ENCODE results near the gene SLC50A1. TPM values are rescaled to one million over a fixed set of nuclear protein-coding genes. Genes with fewer than 3 reads are reported as not detected.
"Not testable (repeated sequence)": the region's sequence is repeated elsewhere in the genome, so short reads cannot be mapped to it uniquely, and the experiment has no call there.

SLC50A1 gene
- total RNA-seq, 3 donors from 2014 or later (not counting 1 experiment from before 2014, with no cell fraction given), result 31.7 to 33.5 (median 32.7) TPM

- no peak overlapping the region for H3K27ac ChIP-seq (ENCODE audit: low read length)
Observed at GRCh38 chr1:155140630-155140953, 4.9 kb downstream of the SLC50A1 start.

GRCh38 chr1:155141749-155142148 lies 6.1 kb downstream of the SLC50A1 start:
- Mint-ChIP-seq H3K27me3 (ENCODE audit: low read depth in 2 of 2) (peaks cover 0 to 10% of the 10 kb centered on the region in 2 donors), H3K27ac (no peak overlapping the region), H3K4me1 (peaks cover 7 to 28% of the 10 kb centered on the region in 2 donors), H3K4me3 (no peak overlapping the region), H3K36me3 (no peaks in the 10 kb centered on the region), H3K9me3 (no peaks in the 10 kb centered on the region)
- Histone ChIP-seq H3K9me3 (ENCODE audit: control insufficient read depth, insufficient read depth, low read length) (no peaks in the 10 kb centered on the region), H3K4me1 (ENCODE audit: control insufficient read depth, insufficient read depth, low read length) (peaks cover 25% of the 10 kb centered on the region), H3K27ac (ENCODE audit: low read length) (no peak overlapping the region), H3K36me3 (ENCODE audit: control insufficient read depth, insufficient read depth, low read length) (no peaks in the 10 kb centered on the region), H3K27me3 (ENCODE audit: control insufficient read depth, insufficient read depth, low read length) (no peaks in the 10 kb centered on the region), H3K4me3 (ENCODE audit: low read length) (no peak overlapping the region)
- intact Hi-C loops (cut with micrococcal nuclease), result loop anchor here (2.0 kb wide), 1 partner anchor 15 kb away; the partner anchor contains the start of gene EFNA1
- 89% methylated on average over 6 of the region's 7 CpGs for WGBS (ENCODE audit: insufficient coverage)
- TF ChIP-seq CTCF (IDR thresholded peaks at IDR 0.05), result no peak
- DNase-seq (no peak), ATAC-seq (no peak)

More at GRCh38 chr1:155140630-155140953, 4.9 kb downstream of the SLC50A1 start:
- H3K9me3 ChIP-seq (ENCODE audit: control insufficient read depth, insufficient read depth, low read length), result no peaks in the 10 kb centered on the region
- 9% methylated on average over 11 of the region's 11 CpGs for WGBS (ENCODE audit: insufficient coverage)
- Mint-ChIP-seq H3K36me3 (no peaks in the 10 kb centered on the region), H3K27me3 (ENCODE audit: low read depth in 2 of 2) (peaks cover 0 to 4% of the 10 kb centered on the region in 2 donors), H3K4me1 (peaks cover 12 to 36% of the 10 kb centered on the region in 2 donors), H3K9me3 (no peaks in the 10 kb centered on the region), H3K4me3 (peak overlapping the region; percentile 96), H3K27ac (peak overlapping the region; percentile 97 to 99)
- DNase-seq (no peak), ATAC-seq (no peak)
- TF ChIP-seq CTCF (IDR thresholded peaks at IDR 0.05), result no peak
- H3K27me3 ChIP-seq (ENCODE audit: control insufficient read depth, insufficient read depth, low read length), result no peaks in the 10 kb centered on the region
- intact Hi-C loops (cut with micrococcal nuclease), result loop anchor here (2.0 kb wide), 1 partner anchor 14 kb away; the partner anchor contains the start of gene EFNA1
- H3K4me3 ChIP-seq (ENCODE audit: low read length), result peak overlapping the region; percentile 81
- no peaks in the 10 kb centered on the region for H3K36me3 ChIP-seq (ENCODE audit: control insufficient read depth, insufficient read depth, low read length)
- peaks cover 30% of the 10 kb centered on the region for H3K4me1 ChIP-seq (ENCODE audit: control insufficient read depth, insufficient read depth, low read length)

- no peak overlapping the region for H3K4me3 Mint-ChIP-seq
- Histone ChIP-seq H3K9me3 (ENCODE audit: control insufficient read depth, insufficient read depth, low read length) (no peaks in the 10 kb centered on the region), H3K27me3 (ENCODE audit: control insufficient read depth, insufficient read depth, low read length) (no peaks in the 10 kb centered on the region), H3K4me1 (ENCODE audit: control insufficient read depth, insufficient read depth, low read length) (peaks cover 2% of the 10 kb centered on the region), H3K36me3 (ENCODE audit: control insufficient read depth, insufficient read depth, low read length) (no peaks in the 10 kb centered on the region), H3K27ac (ENCODE audit: low read length) (no peak overlapping the region), H3K4me3 (ENCODE audit: low read length) (no peak overlapping the region)
- peaks cover 0 to 2% of the 10 kb centered on the region in 2 donors for H3K4me1 Mint-ChIP-seq
- TF ChIP-seq CTCF (IDR thresholded peaks at IDR 0.05), result no peak
- H3K27ac Mint-ChIP-seq, result no peak overlapping the region
- ATAC-seq (no peak), DNase-seq (no peak)
- H3K9me3 Mint-ChIP-seq, result no peaks in the 10 kb centered on the region
- no peaks in the 10 kb centered on the region for H3K36me3 Mint-ChIP-seq
- peaks cover 12 to 25% of the 10 kb centered on the region in 2 donors for H3K27me3 Mint-ChIP-seq (ENCODE audit: low read depth in 2 of 2)
- intact Hi-C loops (cut with micrococcal nuclease), result no loop called here
- WGBS (ENCODE audit: insufficient coverage), result 80% methylated on average over 1 of the region's 3 CpGs
Observed at GRCh38 chr1:155145491-155145890, 9.8 kb downstream of the SLC50A1 start.

- H3K36me3 ChIP-seq (ENCODE audit: control insufficient read depth, insufficient read depth, low read length); intact Hi-C loops (cut with micrococcal nuclease); H3K4me3 ChIP-seq (ENCODE audit: low read length); H3K27me3 ChIP-seq (ENCODE audit: control insufficient read depth, insufficient read depth, low read length); H3K27ac Mint-ChIP-seq; H3K4me1 Mint-ChIP-seq; ATAC-seq; DNase-seq; H3K9me3 ChIP-seq (ENCODE audit: control insufficient read depth, insufficient read depth, low read length); H3K27ac ChIP-seq (ENCODE audit: low read length); H3K4me1 ChIP-seq (ENCODE audit: control insufficient read depth, insufficient read depth, low read length); H3K36me3 Mint-ChIP-seq; H3K9me3 Mint-ChIP-seq; H3K4me3 Mint-ChIP-seq: not testable (repeated sequence)
- 100% methylated on average over 1 of the region's 3 CpGs for WGBS (ENCODE audit: insufficient coverage)
- peaks cover 7 to 12% of the 10 kb centered on the region in 2 donors for H3K27me3 Mint-ChIP-seq (ENCODE audit: low read depth in 2 of 2)
Observed at GRCh38 chr1:155155996-155156643, 20.5 kb downstream of the SLC50A1 start.
